ENCODE measurements around the gene SPOCD1. TPM values are rescaled to one million over a fixed set of nuclear protein-coding genes. Genes with fewer than 3 reads are reported as not detected.

SPOCD1 gene
- total and polyA plus RNA-seq, 4 donors = under 0.01 to 0.19 (median 0.12) TPM; not detected in 1

- Histone ChIP-seq H3K36me3 (ENCODE audit: control insufficient read depth in 4 of 4, insufficient read depth in 3 of 4, low read depth in 1 of 4, low read length in 3 of 4) (no peaks in the 10 kb centered on the region), H3K4me1 (ENCODE audit: control insufficient read depth in 4 of 4, insufficient read depth in 4 of 4, low read length in 3 of 4) (no peaks in the 10 kb centered on the region), H3K27me3 (ENCODE audit: control insufficient read depth in 4 of 4, insufficient read depth in 4 of 4, low read length in 3 of 4) (no peaks in the 10 kb centered on the region), H3K9me3 (ENCODE audit: control insufficient read depth in 4 of 4, low read length in 3 of 4) (no peaks in the 10 kb centered on the region), H3K27ac (ENCODE audit: low read depth in 1 of 2, low read length in 2 of 2) (no peak overlapping the region), H3K4me3 (ENCODE audit: low read depth in 1 of 3, low read length in 3 of 3) (no peak overlapping the region), H3K9ac (ENCODE audit: low read depth in 1 of 2, low read length in 2 of 2) (no peak overlapping the region)
- DNase-seq (ENCODE audit: low spot score) = no peak
- TF ChIP-seq EGR1 (IDR thresholded peaks at IDR 0.05; ENCODE audit: low read depth in 2 of 2) (no peak), SP1 (IDR thresholded peaks at IDR 0.05) (no peak), YY1 (IDR thresholded peaks at IDR 0.05) (no peak), ATF3 (IDR thresholded peaks at IDR 0.05) (no peak), GABPA (IDR thresholded peaks at IDR 0.05 in 1 of 2, conservative IDR thresholded peaks at IDR 0.05 in 1 of 2) (no peak), REST (IDR thresholded peaks at IDR 0.05) (no peak), CTCF (IDR thresholded peaks at IDR 0.05; ENCODE audit: low read depth, low read length, missing input control) (no peak), TAF1 (conservative IDR thresholded peaks at IDR 0.05) (no peak), FOXA2 (IDR thresholded peaks at IDR 0.05) (no peak), NR2F2 (IDR thresholded peaks at IDR 0.05) (no peak), MAX (IDR thresholded peaks at IDR 0.05) (no peak), RAD21 (IDR thresholded peaks at IDR 0.05) (no peak), HNF4G (IDR thresholded peaks at IDR 0.05) (no peak), FOXA1 (IDR thresholded peaks at IDR 0.05) (no peak), HNF4A (conservative IDR thresholded peaks at IDR 0.05) (no peak), JUND (IDR thresholded peaks at IDR 0.05) (no peak), RXRA (IDR thresholded peaks at IDR 0.05) (no peak)
- TF ChIP-seq, protein P1, sequence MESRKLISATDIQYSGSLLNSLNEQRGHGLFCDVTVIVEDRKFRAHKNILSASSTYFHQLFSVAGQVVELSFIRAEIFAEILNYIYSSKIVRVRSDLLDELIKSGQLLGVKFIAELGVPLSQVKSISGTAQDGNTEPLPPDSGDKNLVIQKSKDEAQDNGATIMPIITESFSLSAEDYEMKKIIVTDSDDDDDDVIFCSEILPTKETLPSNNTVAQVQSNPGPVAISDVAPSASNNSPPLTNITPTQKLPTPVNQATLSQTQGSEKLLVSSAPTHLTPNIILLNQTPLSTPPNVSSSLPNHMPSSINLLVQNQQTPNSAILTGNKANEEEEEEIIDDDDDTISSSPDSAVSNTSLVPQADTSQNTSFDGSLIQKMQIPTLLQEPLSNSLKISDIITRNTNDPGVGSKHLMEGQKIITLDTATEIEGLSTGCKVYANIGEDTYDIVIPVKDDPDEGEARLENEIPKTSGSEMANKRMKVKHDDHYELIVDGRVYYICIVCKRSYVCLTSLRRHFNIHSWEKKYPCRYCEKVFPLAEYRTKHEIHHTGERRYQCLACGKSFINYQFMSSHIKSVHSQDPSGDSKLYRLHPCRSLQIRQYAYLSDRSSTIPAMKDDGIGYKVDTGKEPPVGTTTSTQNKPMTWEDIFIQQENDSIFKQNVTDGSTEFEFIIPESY (IDR thresholded peaks at IDR 0.05) = no peak
- WGBS = 94% methylated on average over 5 of the region's 5 CpGs
These were observed 33.8 kb upstream of the SPOCD1 start for GRCh38 chr1:31849653-31850052.

Data from liver (tissue), 9 donors.